ENCODE measurements around the gene PKD2L1. TPM values are rescaled to one million over a fixed set of nuclear protein-coding genes. Genes with fewer than 3 reads are reported as not detected.

Gene PKD2L1
- total RNA-seq, 1 experiment from 2014 or later, result not detected

GRCh38 chr10:100325158-100325557 lies 4.9 kb downstream of the PKD2L1 start:
- intact Hi-C loops (cut with micrococcal nuclease; ENCODE audit: unreplicated experiment), result no loop called here
- ATAC-seq, result no peak
- BruUV-seq (replicated peaks), result no TSS peak
- no peak for DNase-seq (ENCODE audit: low read depth, low spot score)
- no peak overlapping the region for H3K27ac ChIP-seq (ENCODE audit: low read length)
- no peaks in the 10 kb centered on the region for H3K9me3 ChIP-seq (ENCODE audit: control insufficient read depth, insufficient read depth, low read depth, low read length)
- H3K27me3 ChIP-seq (ENCODE audit: control insufficient read depth, insufficient read depth, low read length), result peaks cover 12% of the 10 kb centered on the region
- TF ChIP-seq REST (IDR thresholded peaks at IDR 0.05; ENCODE audit: insufficient read depth in 1 of 2, low read depth in 2 of 2, low read length in 1 of 2), result peak; percentile 92 to 93
- TF ChIP-seq SIN3A (IDR thresholded peaks at IDR 0.05; ENCODE audit: borderline replicate concordance, insufficient read depth, low read depth, low read length), result no peak
- no peaks in the 10 kb centered on the region for H3K4me1 ChIP-seq (ENCODE audit: control insufficient read depth, insufficient read depth, low read length)
- ChIA-PET POLR2A (no interaction called here), CTCF (no interaction called here)
- in situ Hi-C loops (cut with HindIII; ENCODE audit: low pct_unique_long_range_greater_than_20kb, low sequenced_read_pairs), result no loop called here
- no peaks in the 10 kb centered on the region for H3K36me3 ChIP-seq (ENCODE audit: control insufficient read depth, insufficient read depth, low read length)
- no peak overlapping the region for H3K4me3 ChIP-seq (ENCODE audit: low read depth in 2 of 2, low read length in 2 of 2)

- intact Hi-C loops (cut with micrococcal nuclease; ENCODE audit: unreplicated experiment) (no loop called here), in situ Hi-C loops (cut with HindIII; ENCODE audit: low pct_unique_long_range_greater_than_20kb, low sequenced_read_pairs) (no loop called here)
- Histone ChIP-seq H3K4me3 (ENCODE audit: low read depth in 2 of 2, low read length in 2 of 2) (no peak overlapping the region), H3K27ac (ENCODE audit: low read length) (no peak overlapping the region), H3K9me3 (ENCODE audit: control insufficient read depth, insufficient read depth, low read depth, low read length) (no peaks in the 10 kb centered on the region), H3K4me1 (ENCODE audit: control insufficient read depth, insufficient read depth, low read length) (no peaks in the 10 kb centered on the region), H3K27me3 (ENCODE audit: control insufficient read depth, insufficient read depth, low read length) (peaks cover 14% of the 10 kb centered on the region; the same call in 1 of the 2 replicates), H3K36me3 (ENCODE audit: control insufficient read depth, insufficient read depth, low read length) (no peaks in the 10 kb centered on the region)
- TF ChIP-seq CTCF (IDR thresholded peaks at IDR 0.05) (no peak), SIN3A (IDR thresholded peaks at IDR 0.05; ENCODE audit: borderline replicate concordance, insufficient read depth, low read depth, low read length) (no peak), POLR2AphosphoS5 (IDR thresholded peaks at IDR 0.05; ENCODE audit: low read depth, low read length) (no peak), REST (IDR thresholded peaks at IDR 0.05; ENCODE audit: insufficient read depth in 1 of 2, low read depth in 2 of 2, low read length in 1 of 2) (no peak), TCF7L2 (IDR thresholded peaks at IDR 0.05; ENCODE audit: low read depth, low read length) (no peak)
- no peak for ATAC-seq
- POLR2A ChIA-PET, result no interaction called here
- no peak for DNase-seq (ENCODE audit: low read depth, low spot score)
- CTCF ChIA-PET, result no interaction called here
- BruUV-seq (replicated peaks), result no TSS peak
Observed at GRCh38 chr10:100319707-100320402, 10.2 kb downstream of the PKD2L1 start.

All from Panc1 (cell line).